ENCODE measurements around the gene SSTR1. TPM values are rescaled to one million over a fixed set of nuclear protein-coding genes. Genes with fewer than 3 reads are reported as not detected.

Gene SSTR1
- total RNA-seq, 8 experiments from 2014 or later = 0.05 to 12.7 (median 0.42) TPM

DNA sequence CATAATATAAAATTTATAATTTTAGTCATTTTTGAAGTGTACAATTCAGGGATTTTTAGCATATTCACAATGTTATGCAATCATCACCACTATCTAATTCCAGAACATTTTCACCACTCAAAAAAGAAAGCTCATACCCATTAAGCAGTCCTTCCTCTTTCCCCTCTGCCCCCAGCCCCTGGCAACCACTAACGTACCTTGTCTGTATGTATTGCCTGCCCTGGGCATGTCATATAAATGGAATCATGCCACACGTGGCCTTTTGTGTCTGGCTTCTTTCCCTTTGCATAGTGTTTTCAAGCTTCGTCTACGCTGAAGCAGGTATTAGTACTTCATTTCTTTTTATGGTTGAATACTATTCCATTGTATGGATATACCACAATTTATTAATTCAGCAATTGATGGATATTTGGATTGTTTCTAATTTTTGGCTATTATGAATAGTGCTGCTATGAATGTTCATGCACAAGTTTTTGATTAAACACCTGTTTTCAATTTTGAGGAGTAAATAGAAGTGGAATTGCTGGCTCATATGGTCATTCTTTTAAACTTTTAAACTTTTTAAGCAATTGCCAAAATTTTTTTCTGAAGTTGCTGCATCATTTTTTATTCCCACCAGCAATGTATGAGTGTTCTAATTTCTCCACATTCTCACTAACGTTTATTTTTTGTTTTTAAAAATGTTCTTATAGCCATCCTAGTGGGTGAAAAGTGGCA, 1.6 kb upstream of the SSTR1 start:
- ATAC-seq (replicated peaks in 6 of 8) = no peak
- Histone ChIP-seq H3K27ac (no peak overlapping the region), H3K4me1 (replicated peaks in 1 of 2) (peaks cover 5 to 6% of the 10 kb centered on the region in 2 donors), H3K4me3 (no peak overlapping the region)
- WGBS, 10 experiments = 0 to 100% (median 67%) methylated on average over 1 to 5 of the region's 5 CpGs
- in situ Hi-C loops (cut with MboI; ENCODE audit: low pct_unique_long_range_greater_than_20kb in 2 of 9, low sequenced_read_pairs in 9 of 9, unreplicated experiment in 9 of 9) = no loop called here

- H3K4me3 ChIP-seq = peak overlapping the region in 1 of 5 donors; percentile 39
- ATAC-seq (replicated peaks in 6 of 8) = no peak
- H3K4me1 ChIP-seq (replicated peaks in 1 of 2) = peaks cover 6% of the 10 kb centered on the region in 2 donors
- no peak overlapping the region for H3K27ac ChIP-seq
- in situ Hi-C loops (cut with MboI; ENCODE audit: low pct_unique_long_range_greater_than_20kb in 2 of 9, low sequenced_read_pairs in 9 of 9, unreplicated experiment in 9 of 9) = no loop called here
- 29 to 100% (median 84%) methylated on average over 2 of the region's 2 CpGs for WGBS, 10 experiments
These were observed 871 bp upstream of the SSTR1 start for GRCh38 chr14:38206689-38207376.

GRCh38 chr14:38207377-38207735, 348 bp upstream of the SSTR1 start:
- peak in 1 of 8 experiments; percentile 1 for ATAC-seq (replicated peaks in 6 of 8)
- Histone ChIP-seq H3K27ac (no peak overlapping the region), H3K4me1 (replicated peaks in 1 of 2) (peaks cover 6% of the 10 kb centered on the region in 2 donors)

GRCh38 chr14:38208618-38209562, 1.2 kb downstream of the SSTR1 start:
- ATAC-seq (replicated peaks in 6 of 8) = peak; percentile 62 to 88 (median 82)
- in situ Hi-C loops (cut with MboI; ENCODE audit: low pct_unique_long_range_greater_than_20kb in 2 of 9, low sequenced_read_pairs in 9 of 9, unreplicated experiment in 9 of 9) = no loop called here
- 0 to 20% (median 1%) methylated on average over 1 to 8 of the region's 59 CpGs; no CpG with 5 or more reads in 2 of the 10 experiments for WGBS, 10 experiments
- Histone ChIP-seq H3K27ac (no peak overlapping the region), H3K4me3 (peak overlapping the region; percentile 31 to 40 (median 35)), H3K4me1 (replicated peaks in 1 of 2) (peaks cover 6% of the 10 kb centered on the region in 2 donors)

More at GRCh38 chr14:38207377-38207735, 348 bp upstream of the SSTR1 start:
- in situ Hi-C loops (cut with MboI; ENCODE audit: low pct_unique_long_range_greater_than_20kb in 2 of 9, low sequenced_read_pairs in 9 of 9, unreplicated experiment in 9 of 9) = no loop called here
- H3K4me3 ChIP-seq = peak overlapping the region in 4 of 5 donors; percentile 31 to 40 (median 37)
- WGBS, 10 experiments = 0 to 63% (median 30%) methylated on average over 1 to 5 of the region's 5 CpGs

- 2 to 53% (median 7%) methylated on average over 1 to 30 of the region's 69 CpGs; no CpG with 5 or more reads in 3 of the 10 experiments for WGBS, 10 experiments
- Histone ChIP-seq H3K4me1 (replicated peaks in 1 of 2) (peaks cover 6% of the 10 kb centered on the region in 2 donors), H3K4me3 (peak overlapping the region; percentile 31 to 40 (median 35)), H3K27ac (no peak overlapping the region)
- peak in 1 of 8 experiments; percentile 7 for ATAC-seq (replicated peaks in 6 of 8)
- in situ Hi-C loops (cut with MboI; ENCODE audit: low pct_unique_long_range_greater_than_20kb in 2 of 9, low sequenced_read_pairs in 9 of 9, unreplicated experiment in 9 of 9) = no loop called here
These were observed 2.2 kb downstream of the SSTR1 start for GRCh38 chr14:38209572-38210557.

- Histone ChIP-seq H3K4me3 (peak overlapping the region in 3 of 5 donors; percentile 35 to 40 (median 39)), H3K4me1 (replicated peaks in 1 of 2) (peaks cover 6% of the 10 kb centered on the region in 2 donors), H3K27ac (no peak overlapping the region)
- peak in 1 of 8 experiments; percentile 73 for ATAC-seq (replicated peaks in 6 of 8)
- in situ Hi-C loops (cut with MboI; ENCODE audit: low pct_unique_long_range_greater_than_20kb in 2 of 9, low sequenced_read_pairs in 9 of 9, unreplicated experiment in 9 of 9) = no loop called here
- WGBS, 10 experiments = 0 to 52% (median 0%) methylated on average over 1 to 19 of the region's 29 CpGs; no CpG with 5 or more reads in 3 of the 10 experiments
These were observed 3.0 kb downstream of the SSTR1 start for GRCh38 chr14:38210587-38211216.

DNA sequence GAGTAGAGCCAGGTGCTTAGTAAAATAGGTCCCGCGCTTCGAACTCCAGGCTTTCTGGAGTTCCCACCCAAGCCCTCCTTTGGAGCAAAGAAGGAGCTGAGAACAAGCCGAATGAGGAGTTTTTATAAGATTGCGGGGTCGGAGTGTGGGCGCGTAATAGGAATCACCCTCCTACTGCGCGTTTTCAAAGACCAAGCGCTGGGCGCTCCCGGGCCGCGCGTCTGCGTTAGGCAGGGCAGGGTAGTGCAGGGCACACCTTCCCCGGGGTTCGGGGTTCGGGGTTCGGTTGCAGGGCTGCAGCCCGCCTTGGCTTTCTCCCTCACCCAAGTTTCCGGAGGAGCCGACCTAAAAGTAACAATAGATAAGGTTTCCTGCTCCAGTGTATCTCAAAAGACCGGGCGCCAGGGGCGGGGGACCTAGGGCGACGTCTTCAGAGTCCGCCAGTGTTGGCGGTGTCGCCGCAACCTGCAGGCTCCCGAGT, 3.6 kb downstream of the SSTR1 start:
- WGBS, 10 experiments = 0 to 20% (median 9%) methylated on average over 1 to 11 of the region's 34 CpGs; no CpG with 5 or more reads in 7 of the 10 experiments
- H3K27ac ChIP-seq = no peak overlapping the region
- peaks cover 6% of the 10 kb centered on the region in 2 donors for H3K4me1 ChIP-seq (replicated peaks in 1 of 2)
- in situ Hi-C loops (cut with MboI; ENCODE audit: low pct_unique_long_range_greater_than_20kb in 2 of 9, low sequenced_read_pairs in 9 of 9, unreplicated experiment in 9 of 9) = no loop called here
- peak in 1 of 8 experiments; percentile 36 for ATAC-seq (replicated peaks in 6 of 8)
- peak overlapping the region in 3 of 5 donors; percentile 35 to 40 (median 39) for H3K4me3 ChIP-seq

DNA sequence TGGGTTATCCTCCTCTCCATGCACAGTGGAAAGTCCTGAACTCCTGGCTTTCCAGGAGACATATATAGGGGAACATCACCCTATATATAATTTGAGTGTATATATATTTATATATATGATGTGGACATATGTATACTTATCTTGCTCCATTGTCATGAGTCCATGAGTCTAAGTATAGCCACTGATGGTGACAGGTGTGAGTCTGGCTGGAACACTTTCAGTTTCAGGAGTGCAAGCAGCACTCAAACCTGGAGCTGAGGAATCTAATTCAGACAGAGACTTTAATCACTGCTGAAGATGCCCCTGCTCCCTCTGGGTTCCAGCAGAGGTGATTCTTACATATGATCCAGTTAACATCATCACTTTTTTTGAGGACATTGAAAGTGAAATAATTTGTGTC, 4.4 kb downstream of the SSTR1 start:
- H3K27ac ChIP-seq = no peak overlapping the region
- peaks cover 6% of the 10 kb centered on the region in 2 donors for H3K4me1 ChIP-seq (replicated peaks in 1 of 2)
- in situ Hi-C loops (cut with MboI; ENCODE audit: low pct_unique_long_range_greater_than_20kb in 2 of 9, low sequenced_read_pairs in 9 of 9, unreplicated experiment in 9 of 9) = no loop called here
- peak overlapping the region in 1 of 5 donors; percentile 39 for H3K4me3 ChIP-seq
- ATAC-seq (replicated peaks in 6 of 8) = no peak

- no peak for ATAC-seq (replicated peaks in 6 of 8)
- Histone ChIP-seq H3K27ac (no peak overlapping the region), H3K4me3 (no peak overlapping the region), H3K4me1 (replicated peaks in 1 of 2) (peaks cover 4 to 6% of the 10 kb centered on the region in 2 donors)
- in situ Hi-C loops (cut with MboI; ENCODE audit: low pct_unique_long_range_greater_than_20kb in 2 of 9, low sequenced_read_pairs in 9 of 9, unreplicated experiment in 9 of 9) = no loop called here
- 50 to 100% (median 81%) methylated on average over 1 to 2 of the region's 2 CpGs for WGBS, 10 experiments
These were observed 5.3 kb downstream of the SSTR1 start for GRCh38 chr14:38213001-38213400.

- in situ Hi-C loops (cut with MboI; ENCODE audit: low pct_unique_long_range_greater_than_20kb in 2 of 9, low sequenced_read_pairs in 9 of 9, unreplicated experiment in 9 of 9) = no loop called here
- Histone ChIP-seq H3K4me1 (replicated peaks in 1 of 2) (no peaks in the 10 kb centered on the region), H3K4me3 (no peak overlapping the region), H3K27ac (no peak overlapping the region)
- 13 to 78% (median 67%) methylated on average over 1 to 2 of the region's 2 CpGs; no CpG with 5 or more reads in 3 of the 10 experiments for WGBS, 10 experiments
- ATAC-seq (replicated peaks in 6 of 8) = no peak
These were observed 9.8 kb downstream of the SSTR1 start for GRCh38 chr14:38217553-38217952.

GRCh38 chr14:38221077-38221476, 13.4 kb downstream of the SSTR1 start:
- 41 to 100% (median 89%) methylated on average over 1 to 3 of the region's 3 CpGs; no CpG with 5 or more reads in 1 of the 10 experiments for WGBS, 10 experiments
- no peaks in the 10 kb centered on the region for H3K4me1 ChIP-seq (replicated peaks in 1 of 2)
- no peak overlapping the region for H3K4me3 ChIP-seq
- no peak for ATAC-seq (replicated peaks in 6 of 8)
- in situ Hi-C loops (cut with MboI; ENCODE audit: low pct_unique_long_range_greater_than_20kb in 2 of 9, low sequenced_read_pairs in 9 of 9, unreplicated experiment in 9 of 9) = no loop called here
- H3K27ac ChIP-seq = no peak overlapping the region
